CD4-positive, alpha-beta T cell treated with Interleukin-10 for 1 hour (primary cell): ENCODE data around the gene CNDP1.
"Not testable (repeated sequence)": the region's sequence is repeated elsewhere in the genome, so short reads cannot be mapped to it uniquely, and the experiment has no call there.

Experiments
- DNase-seq: peaks from one replicate; pipeline ENCODE4 v3.0.0-alpha.2; 2020

Gene CNDP1

DNA sequence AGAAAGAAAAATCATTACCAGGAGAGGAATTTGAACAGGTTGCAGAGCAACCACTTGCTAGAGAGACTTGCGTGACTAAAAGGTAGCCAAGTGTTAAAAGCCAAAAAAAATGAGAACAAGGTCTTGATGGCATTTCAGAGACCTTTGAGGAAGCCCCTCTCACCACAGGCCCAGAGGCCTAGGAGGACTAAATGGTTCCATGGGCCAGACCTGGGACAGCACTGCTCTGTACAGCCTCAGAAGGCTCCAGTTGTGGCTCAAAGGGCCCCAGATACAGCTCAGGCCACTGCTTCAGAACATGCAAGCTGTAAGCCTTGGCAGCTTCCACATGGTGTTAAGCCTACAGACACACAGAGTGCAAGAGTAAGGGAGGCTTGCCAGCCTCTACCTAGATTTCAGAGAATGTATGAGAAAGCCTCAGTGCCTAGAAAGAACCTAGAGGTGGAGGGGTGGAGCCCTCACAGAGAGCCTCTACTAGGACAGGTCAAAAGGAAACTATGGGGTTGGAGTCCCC lies 15.3 kb downstream of the CNDP1 start:
- DNase-seq = no peak

GRCh38 chr18:74550886-74551285 lies 16.6 kb downstream of the CNDP1 start:
- DNase-seq = no peak

GRCh38 chr18:74551452-74551851 lies 17.2 kb downstream of the CNDP1 start:
- DNase-seq = no peak

- peak; percentile 76 for DNase-seq
Measured at GRCh38 chr18:74551936-74552555, 17.7 kb downstream of the CNDP1 start.

DNA sequence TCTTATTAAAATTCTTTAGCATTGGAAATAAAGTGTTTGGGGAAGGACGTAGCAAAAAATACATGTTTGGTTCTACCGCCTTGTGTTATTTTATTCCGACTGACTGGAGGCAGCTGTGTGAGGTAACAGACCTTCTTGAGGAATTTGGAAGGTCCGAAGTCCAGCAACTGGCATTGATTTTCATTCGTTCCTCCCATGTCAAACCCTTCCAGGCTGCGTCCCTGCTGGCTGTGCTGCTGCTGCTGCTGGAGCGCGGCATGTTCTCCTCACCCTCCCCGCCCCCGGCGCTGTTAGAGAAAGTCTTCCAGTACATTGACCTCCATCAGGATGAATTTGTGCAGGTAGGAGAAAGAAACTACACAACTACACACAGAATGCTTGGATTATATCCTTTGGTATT lies 21.8 kb downstream of the CNDP1 start:
- DNase-seq = no peak

GRCh38 chr18:74558096-74558495 lies 23.8 kb downstream of the CNDP1 start:
- no peak for DNase-seq

DNA sequence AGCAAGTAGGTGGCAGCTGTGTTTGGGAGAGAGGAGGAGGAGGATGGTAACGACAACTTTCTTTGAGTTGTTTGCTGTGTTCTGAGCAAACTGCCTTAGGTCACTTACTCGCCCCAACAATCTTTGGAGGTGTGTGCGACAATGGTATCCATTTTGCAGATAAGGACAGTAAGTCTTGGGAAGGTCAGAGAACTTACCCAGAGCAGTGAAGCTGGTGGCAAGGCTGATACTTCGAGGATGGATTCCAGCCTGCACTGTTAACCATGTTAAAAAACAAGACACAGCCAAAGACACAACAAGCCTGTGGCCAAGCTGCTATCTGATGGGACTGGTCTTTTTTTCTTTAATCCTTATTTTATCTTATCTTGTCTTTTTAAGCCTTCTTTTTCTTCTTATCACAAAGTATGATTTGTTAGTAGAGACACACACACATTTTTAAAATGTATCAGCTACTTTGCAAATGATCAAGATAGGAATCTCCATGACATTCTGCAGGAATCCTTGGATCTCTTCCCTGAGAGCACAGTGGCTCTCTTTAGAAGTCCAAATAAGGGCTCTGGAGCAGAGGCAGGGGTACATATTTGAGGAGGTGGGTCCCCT lies 27.9 kb downstream of the CNDP1 start:
- no peak for DNase-seq

DNA sequence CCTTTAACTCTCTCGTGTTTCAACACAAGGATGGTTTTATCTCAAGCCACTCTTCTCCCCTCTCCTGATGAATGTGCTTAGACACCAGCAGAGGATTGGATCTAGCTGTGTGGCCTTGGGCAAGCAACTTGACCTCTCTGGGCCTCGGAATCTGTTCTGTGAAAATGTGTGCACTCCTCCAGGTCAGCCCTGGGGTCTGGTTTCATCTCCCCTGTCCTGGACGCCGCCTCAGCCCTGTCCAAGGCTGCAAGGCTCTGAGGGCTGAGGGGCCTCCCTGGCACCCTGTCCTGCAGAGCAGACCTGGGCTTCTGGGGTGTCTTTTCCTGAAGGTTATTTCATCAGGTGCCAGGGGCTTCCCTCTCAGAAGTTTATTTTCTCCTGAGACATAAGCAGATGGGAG lies 28.5 kb downstream of the CNDP1 start:
- DNase-seq = no peak

GRCh38 chr18:74563999-74564398 lies 29.7 kb downstream of the CNDP1 start:
- DNase-seq = no peak

GRCh38 chr18:74565164-74565563 lies 30.9 kb downstream of the CNDP1 start:
- not testable (repeated sequence) for DNase-seq

GRCh38 chr18:74565993-74566392 lies 31.7 kb downstream of the CNDP1 start:
- DNase-seq = not testable (repeated sequence)

GRCh38 chr18:74567822-74568221 lies 33.5 kb downstream of the CNDP1 start:
- no peak for DNase-seq

- no peak for DNase-seq
Measured at GRCh38 chr18:74569401-74569800, 35.1 kb downstream of the CNDP1 start.

GRCh38 chr18:74570266-74570665 lies 36.0 kb downstream of the CNDP1 start:
- DNase-seq = no peak

DNA sequence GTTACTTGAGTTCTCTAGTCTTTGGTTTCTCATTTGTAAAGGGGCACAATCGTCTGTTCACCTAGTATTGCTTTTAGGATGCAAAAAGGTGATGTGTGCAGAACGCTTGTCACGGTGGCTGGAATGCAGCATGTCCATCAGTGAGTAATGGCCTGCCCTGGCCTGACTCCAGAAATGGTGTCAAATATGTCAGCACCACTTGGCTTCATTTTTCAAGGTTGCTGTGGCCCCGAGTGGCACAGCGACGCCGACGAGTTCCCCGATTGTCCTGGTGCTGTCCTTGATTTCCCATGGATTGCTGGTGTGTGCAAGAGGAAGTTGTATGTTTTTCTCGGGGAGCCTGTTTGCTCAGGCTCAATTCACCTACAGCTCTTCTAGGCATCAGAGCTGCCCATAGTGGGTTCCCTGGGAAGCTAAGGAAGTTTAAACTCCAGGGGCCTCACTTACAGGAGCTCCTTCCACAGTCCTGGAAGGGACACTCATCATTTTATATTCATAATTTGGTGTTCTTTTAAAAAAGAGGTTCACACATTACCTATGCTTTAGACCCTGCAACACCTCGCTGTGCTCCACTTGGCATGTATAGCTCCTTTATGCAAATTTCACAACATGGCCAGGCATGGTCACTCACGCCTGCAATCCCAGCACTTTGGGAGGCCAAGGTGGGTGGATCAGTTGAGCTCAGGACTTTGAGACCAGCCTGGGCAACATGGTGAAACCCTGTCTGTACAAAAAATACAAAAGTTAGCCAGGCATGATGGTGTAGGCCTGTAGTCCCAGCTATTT lies 37.8 kb downstream of the CNDP1 start:
- no peak for DNase-seq

GRCh38 chr18:74573053-74573452 lies 38.8 kb downstream of the CNDP1 start:
- no peak for DNase-seq

GRCh38 chr18:74574916-74575315 lies 40.6 kb downstream of the CNDP1 start:
- no peak for DNase-seq

DNA sequence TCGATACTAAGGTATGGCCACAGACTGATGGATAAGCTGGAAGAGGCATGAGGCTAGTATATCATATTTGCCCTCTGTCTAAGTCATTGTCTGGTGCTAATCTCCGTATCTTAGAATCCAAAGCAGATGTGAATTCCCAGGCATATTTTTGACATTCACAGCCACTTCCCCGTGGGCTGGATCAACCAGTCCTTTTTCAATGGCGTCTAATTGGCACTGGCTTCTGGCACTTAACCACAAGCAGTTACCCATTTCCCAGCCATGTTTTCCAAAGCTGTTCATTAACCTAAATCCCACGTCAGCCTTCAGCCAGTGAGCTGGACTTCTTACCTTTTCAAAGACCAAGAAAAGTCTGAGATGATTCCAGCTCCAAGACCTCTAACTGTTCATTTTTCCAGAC lies 42.7 kb downstream of the CNDP1 start:
- DNase-seq = no peak

DNA sequence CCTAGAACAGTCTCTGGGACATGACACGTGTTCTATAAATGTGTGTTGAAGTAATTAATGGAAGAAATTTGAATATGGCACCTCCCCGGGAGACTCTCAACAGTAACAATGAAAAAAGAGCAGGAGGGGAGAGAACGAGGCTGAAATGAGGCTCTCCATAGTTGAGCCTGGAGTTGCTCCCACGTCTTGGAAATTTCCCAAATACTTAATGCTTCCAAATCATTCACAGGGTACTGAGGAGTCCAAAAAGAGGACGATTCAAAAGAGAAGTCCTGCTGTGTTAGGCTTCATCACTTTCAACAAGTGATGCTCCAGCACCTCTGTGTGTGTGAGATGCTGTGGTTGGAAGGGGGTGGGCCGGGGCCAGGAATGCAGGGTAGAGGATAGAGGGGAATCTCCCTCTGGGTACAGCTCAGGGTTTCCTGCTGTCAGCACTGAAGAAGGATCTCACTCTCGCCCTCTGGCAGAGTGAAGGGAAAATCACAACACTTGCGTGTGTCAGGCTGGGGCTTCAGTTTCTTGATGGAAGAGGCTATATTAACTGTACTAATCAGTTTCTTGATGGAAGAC lies 45.3 kb downstream of the CNDP1 start:
- DNase-seq = no peak

DNA sequence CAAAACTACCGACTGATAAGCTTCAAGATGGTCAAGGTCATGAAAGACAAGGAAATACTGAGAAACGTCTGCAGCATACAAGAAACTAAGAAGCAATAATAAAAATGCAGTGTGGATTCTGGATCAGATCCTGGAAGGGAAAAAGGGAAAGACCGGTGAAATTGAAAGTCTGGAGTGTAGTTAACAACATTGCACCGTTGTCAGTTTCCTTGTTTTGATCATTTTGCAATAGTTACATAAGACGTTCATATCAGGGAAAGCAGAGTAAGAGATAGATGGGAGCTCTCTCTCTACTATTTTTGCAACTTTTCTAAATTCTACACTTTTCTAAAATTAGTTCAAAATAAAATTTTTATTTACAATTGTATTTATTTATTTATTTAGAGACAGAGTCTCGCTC lies 48.3 kb downstream of the CNDP1 start:
- DNase-seq = no peak

DNA sequence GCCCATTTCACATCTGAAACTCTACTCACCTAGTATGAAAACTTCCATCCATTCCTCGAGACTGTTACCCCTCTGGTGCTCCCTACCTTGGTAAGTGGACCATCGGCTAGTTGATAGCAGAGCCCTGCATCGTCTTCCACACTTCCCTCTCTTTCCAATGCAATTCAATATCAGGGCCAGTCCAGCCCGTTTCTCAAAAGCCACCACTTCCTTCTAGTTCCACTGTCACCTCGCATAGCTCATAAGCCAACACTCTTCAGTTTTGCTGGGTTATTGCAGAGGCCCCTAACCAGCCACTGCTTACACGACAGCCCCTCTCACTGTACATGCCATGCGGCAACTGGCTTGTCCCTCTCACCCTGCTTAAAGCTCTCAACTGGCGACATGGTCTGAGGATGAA lies 53.1 kb downstream of the CNDP1 start:
- no peak for DNase-seq

DNA sequence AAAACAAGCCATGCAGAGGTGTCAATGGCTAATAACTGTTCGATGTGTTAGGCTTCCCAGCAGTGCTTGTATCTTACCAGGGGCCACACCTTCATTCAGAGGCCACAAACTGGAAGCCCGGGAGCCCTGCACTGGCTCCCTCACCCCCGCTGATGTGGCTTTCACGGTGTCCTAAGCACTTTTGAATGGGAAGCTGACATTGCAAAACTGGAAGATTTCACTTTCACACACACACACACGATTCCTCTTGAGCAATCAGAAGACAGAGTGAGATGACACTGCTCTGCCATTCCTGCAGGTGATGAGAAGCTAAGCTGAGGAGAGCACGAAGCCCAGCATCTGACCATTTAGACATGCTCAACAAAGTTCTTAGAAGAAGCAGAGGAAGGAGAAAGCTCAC lies 54.7 kb downstream of the CNDP1 start:
- no peak for DNase-seq

- no peak for DNase-seq
Measured at GRCh38 chr18:74589811-74590210, 55.5 kb downstream of the CNDP1 start.

DNA sequence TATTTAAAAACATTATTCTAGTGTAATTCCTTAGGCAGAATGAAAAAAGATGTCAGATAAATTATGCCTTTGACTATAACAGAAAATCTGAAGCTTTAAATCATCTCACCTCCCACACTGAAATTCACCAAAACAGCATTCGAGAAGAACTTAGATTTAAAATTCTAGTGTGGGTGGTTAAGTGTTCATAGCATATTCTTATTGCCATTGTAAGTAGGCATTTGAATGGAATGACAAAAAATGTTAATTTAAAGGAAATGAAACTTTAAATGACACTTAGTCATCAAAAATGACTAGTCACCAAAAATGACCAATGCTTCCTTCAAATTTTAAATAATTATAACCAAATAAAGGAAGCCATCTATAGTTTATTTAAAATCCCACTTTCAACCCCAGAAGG lies 56.4 kb downstream of the CNDP1 start:
- DNase-seq = no peak
